ENCODE results near the gene CACNB3.
A peak's percentile ranks its signal among the peaks of the same experiment; 100 is the strongest.

The CACNB3 gene

DNA sequence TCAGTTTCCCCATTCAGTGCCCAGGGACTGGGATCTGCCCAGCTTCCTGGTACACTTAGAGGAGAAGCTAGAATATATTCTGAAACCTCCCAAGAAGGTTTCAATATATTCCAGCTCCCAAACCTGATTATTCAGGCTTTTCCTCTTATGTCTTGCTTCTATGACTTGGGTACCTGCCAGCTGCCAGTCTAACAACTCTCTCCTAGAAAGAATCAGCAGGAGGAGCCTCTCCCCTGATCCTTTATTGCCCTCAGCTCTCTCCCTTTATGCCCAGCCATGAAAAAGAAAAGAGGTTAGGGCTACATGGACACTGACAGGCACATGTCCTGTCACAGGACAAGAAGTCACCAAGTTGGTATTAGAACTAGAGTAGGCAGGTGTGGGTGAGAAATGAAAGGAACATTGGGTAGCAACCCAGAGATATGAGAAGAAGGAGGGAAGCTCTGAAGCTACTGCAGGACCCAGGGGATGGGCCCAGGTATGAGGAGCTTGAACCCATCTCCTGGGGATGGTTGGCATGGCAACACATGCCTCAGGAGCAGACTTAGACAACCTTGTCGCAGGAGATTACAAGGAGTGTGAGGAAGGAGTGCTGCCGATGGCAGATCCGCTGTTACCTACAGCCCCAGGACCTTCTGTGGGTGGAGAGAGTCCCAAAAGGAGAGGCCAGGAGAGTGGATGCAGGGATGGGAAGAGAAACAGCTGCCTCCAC is 2.0 kb upstream of the CACNB3 start:
- TF ChIP-seq, protein P1, sequence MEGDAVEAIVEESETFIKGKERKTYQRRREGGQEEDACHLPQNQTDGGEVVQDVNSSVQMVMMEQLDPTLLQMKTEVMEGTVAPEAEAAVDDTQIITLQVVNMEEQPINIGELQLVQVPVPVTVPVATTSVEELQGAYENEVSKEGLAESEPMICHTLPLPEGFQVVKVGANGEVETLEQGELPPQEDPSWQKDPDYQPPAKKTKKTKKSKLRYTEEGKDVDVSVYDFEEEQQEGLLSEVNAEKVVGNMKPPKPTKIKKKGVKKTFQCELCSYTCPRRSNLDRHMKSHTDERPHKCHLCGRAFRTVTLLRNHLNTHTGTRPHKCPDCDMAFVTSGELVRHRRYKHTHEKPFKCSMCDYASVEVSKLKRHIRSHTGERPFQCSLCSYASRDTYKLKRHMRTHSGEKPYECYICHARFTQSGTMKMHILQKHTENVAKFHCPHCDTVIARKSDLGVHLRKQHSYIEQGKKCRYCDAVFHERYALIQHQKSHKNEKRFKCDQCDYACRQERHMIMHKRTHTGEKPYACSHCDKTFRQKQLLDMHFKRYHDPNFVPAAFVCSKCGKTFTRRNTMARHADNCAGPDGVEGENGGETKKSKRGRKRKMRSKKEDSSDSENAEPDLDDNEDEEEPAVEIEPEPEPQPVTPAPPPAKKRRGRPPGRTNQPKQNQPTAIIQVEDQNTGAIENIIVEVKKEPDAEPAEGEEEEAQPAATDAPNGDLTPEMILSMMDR (IDR thresholded peaks at IDR 0.05): no peak
- H3K4me3 ChIP-seq (ENCODE audit: low read depth in 1 of 2, low read length in 1 of 2): peak overlapping the region; percentile 69 to 92
- peaks cover 77% of the 10 kb centered on the region for H3K27me3 ChIP-seq
- no peaks in the 10 kb centered on the region for H3K9me3 ChIP-seq
- peaks cover 33% of the 10 kb centered on the region in 2 experiments for H3K4me1 ChIP-seq (ENCODE audit: control insufficient read depth in 1 of 2, insufficient read depth in 1 of 2, low read depth in 1 of 2, low read length in 1 of 2)
- no peak overlapping the region for H3K27ac ChIP-seq
- no peaks in the 10 kb centered on the region for H3K36me3 ChIP-seq

DNA sequence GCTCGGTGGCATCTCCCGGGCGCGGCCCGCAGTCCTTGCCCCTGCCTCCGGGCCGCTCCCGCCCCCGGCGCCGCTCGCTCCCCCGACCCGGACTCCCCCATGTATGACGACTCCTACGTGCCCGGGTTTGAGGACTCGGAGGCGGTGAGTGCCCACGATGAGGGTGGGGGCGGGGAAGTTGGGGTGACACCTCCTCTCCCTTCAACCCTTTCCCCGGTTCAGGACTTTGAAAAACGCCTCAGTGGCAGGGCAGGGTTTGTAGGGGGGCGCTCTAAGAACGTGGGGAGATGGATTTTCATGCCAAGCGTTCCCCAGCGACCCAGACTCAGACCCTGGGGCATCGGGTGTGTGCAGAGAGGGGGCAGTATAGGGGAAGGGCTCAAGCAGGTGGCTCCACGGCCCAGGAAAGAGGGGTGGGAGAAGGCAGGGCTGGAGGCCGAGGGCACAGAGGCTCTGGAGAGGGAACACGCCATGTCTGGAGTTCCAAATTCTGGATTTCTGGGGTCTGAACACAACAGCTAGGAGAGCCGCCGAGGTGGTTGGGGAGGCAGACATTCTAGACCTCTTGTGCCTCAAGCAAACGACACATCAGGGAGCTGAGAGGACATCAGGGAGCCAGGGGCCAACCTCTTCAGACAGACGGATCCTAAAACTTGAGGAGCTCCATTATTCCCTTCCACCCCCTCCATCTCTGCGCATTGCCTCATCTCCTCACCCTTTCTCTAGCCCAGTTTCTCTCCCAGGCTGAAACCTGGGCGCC is 715 bp downstream of the CACNB3 start:
- TF ChIP-seq, protein P1 (IDR thresholded peaks at IDR 0.05): no peak
- Histone ChIP-seq H3K36me3 (no peaks in the 10 kb centered on the region), H3K4me1 (ENCODE audit: control insufficient read depth in 1 of 2, insufficient read depth in 1 of 2, low read depth in 1 of 2, low read length in 1 of 2) (peaks cover 30 to 33% of the 10 kb centered on the region in 2 experiments), H3K27ac (no peak overlapping the region), H3K9me3 (no peaks in the 10 kb centered on the region), H3K4me3 (ENCODE audit: low read depth in 1 of 2, low read length in 1 of 2) (peak overlapping the region; percentile 12 to 76), H3K27me3 (peaks cover 92% of the 10 kb centered on the region)

DNA sequence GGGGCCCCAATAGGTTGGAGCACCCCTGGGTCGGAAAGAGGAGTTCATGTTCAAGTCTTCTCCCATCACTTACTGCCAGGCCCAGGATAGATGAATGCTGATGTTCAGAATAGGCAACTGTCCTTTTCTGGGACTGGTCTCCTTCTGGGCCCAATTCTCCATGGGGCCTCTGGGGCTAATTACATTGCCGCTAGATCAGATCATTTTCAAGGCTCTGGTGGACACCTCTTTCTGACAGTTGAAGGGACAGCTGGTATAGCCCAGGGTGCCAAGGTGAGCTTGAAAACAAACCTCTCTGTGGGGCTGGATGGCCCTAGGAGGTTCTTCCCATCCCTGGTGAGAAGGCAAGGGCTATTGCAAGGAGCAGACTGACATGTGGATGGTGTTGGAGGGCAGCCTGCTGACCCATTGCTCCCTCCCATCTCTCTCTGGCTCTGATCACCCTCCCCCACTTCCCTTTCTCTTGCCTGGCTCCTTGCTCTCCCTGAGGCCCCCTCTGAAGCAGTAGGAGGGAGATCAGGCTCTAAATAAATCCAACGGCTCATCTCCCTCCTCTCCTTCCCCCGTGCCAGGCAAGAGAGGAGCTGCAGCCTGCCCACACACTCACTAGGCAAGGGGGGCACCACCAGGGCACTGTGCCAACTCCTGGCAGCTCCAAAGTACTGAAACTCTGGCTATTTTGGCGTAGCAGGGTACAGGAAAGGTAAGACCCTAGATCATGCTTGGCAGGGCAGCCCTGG is 1.9 kb downstream of the CACNB3 start:
- peaks cover 85% of the 10 kb centered on the region for H3K27me3 ChIP-seq
- no peaks in the 10 kb centered on the region for H3K36me3 ChIP-seq
- no peak overlapping the region for H3K27ac ChIP-seq
- TF ChIP-seq, protein P1 (IDR thresholded peaks at IDR 0.05): no peak
- H3K9me3 ChIP-seq: no peaks in the 10 kb centered on the region
- peaks cover 19 to 24% of the 10 kb centered on the region in 2 experiments for H3K4me1 ChIP-seq (ENCODE audit: control insufficient read depth in 1 of 2, insufficient read depth in 1 of 2, low read depth in 1 of 2, low read length in 1 of 2)
- H3K4me3 ChIP-seq (ENCODE audit: low read depth in 1 of 2, low read length in 1 of 2): no peak overlapping the region

DNA sequence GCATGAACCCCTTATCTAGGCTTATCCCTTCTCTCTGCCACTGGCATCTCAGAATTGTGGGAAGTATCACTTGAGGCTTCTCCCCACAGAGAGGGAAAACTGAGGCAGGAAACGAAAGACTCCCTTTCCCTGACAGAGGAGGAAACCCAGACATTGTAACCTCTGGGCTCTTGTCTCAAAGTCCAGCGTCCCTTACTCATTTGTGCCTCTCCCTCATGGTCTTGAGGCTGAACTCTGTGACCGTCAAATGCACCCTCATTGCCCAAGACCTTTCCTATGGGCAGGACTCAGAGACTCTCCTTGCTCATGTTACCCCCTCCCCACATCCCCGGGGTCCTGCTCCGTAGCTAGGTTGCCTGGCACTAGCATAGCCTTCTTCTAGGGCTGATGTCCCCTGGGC is 3.8 kb downstream of the CACNB3 start:
- no peak overlapping the region for H3K27ac ChIP-seq
- peaks cover 4% of the 10 kb centered on the region for H3K36me3 ChIP-seq
- H3K4me1 ChIP-seq (ENCODE audit: control insufficient read depth in 1 of 2, insufficient read depth in 1 of 2, low read depth in 1 of 2, low read length in 1 of 2): peaks cover 7 to 16% of the 10 kb centered on the region in 2 experiments
- TF ChIP-seq, protein P1 (IDR thresholded peaks at IDR 0.05): no peak
- no peaks in the 10 kb centered on the region for H3K9me3 ChIP-seq
- H3K27me3 ChIP-seq: peaks cover 65% of the 10 kb centered on the region
- H3K4me3 ChIP-seq (ENCODE audit: low read depth in 1 of 2, low read length in 1 of 2): no peak overlapping the region

DNA sequence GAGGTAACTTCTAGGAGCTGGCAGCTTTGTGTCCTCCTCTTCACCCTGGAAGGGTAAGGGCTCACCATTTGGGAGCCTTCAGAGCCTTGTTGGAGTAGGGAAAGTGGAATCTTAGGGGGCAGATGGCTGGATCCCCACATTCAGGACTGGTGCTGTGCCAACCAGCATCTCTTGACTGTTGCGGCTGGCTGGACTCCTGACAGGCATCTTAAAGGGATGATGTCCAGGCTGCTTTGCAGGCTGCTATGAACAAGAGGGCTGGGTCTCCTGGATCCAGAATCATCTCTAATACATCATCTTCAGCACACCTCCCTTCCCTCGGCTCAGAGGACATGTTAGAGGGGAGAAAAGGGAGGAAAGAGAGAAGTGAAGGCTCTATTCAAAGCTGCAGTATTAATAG is 4.4 kb downstream of the CACNB3 start:
- no peaks in the 10 kb centered on the region for H3K9me3 ChIP-seq
- peaks cover 8% of the 10 kb centered on the region for H3K36me3 ChIP-seq
- TF ChIP-seq, protein P1 (IDR thresholded peaks at IDR 0.05): no peak
- H3K4me1 ChIP-seq (ENCODE audit: control insufficient read depth in 1 of 2, insufficient read depth in 1 of 2, low read depth in 1 of 2, low read length in 1 of 2): peaks cover 5 to 11% of the 10 kb centered on the region in 2 experiments
- H3K27ac ChIP-seq: no peak overlapping the region
- no peak overlapping the region for H3K4me3 ChIP-seq (ENCODE audit: low read depth in 1 of 2, low read length in 1 of 2)
- H3K27me3 ChIP-seq: peaks cover 59% of the 10 kb centered on the region

All from neutrophil (primary cell).